ENCODE measurements around the gene CTDSP2. TPM values are rescaled to one million over a fixed set of nuclear protein-coding genes. Genes with fewer than 3 reads are reported as not detected.

Gene CTDSP2
- total RNA-seq, 1 donor from 2014 or later: 181 TPM

DNA sequence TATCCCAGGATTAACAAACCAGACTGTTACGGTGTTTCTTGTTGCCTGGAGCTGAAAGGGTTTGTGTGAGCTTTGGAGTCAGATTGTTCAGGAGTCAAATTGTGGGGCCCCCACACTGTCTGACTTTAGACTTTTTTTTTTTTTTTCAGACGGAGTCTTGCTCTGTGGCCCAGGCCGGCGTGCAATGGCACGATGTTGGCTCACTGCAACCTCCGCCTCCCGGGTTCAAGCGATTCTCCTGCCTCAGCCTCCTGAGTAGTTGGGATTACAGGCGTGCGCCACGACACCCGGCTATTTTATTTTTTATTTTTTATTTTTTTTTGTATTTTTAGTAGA lies 63.1 kb downstream of the CTDSP2 start:
- DNase-seq (ENCODE audit: low spot score): no peak
- H3K4me3 Mint-ChIP-seq (ENCODE audit: unreplicated experiment): peak overlapping the region; percentile 100
- TF ChIP-seq, protein P1, sequence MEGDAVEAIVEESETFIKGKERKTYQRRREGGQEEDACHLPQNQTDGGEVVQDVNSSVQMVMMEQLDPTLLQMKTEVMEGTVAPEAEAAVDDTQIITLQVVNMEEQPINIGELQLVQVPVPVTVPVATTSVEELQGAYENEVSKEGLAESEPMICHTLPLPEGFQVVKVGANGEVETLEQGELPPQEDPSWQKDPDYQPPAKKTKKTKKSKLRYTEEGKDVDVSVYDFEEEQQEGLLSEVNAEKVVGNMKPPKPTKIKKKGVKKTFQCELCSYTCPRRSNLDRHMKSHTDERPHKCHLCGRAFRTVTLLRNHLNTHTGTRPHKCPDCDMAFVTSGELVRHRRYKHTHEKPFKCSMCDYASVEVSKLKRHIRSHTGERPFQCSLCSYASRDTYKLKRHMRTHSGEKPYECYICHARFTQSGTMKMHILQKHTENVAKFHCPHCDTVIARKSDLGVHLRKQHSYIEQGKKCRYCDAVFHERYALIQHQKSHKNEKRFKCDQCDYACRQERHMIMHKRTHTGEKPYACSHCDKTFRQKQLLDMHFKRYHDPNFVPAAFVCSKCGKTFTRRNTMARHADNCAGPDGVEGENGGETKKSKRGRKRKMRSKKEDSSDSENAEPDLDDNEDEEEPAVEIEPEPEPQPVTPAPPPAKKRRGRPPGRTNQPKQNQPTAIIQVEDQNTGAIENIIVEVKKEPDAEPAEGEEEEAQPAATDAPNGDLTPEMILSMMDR (IDR thresholded peaks at IDR 0.05; ENCODE audit: unreplicated experiment): no peak
- H3K27me3 Mint-ChIP-seq (ENCODE audit: unreplicated experiment): peaks cover 2% of the 10 kb centered on the region
- H3K9me3 Mint-ChIP-seq (ENCODE audit: unreplicated experiment): no peaks in the 10 kb centered on the region
- H3K36me3 Mint-ChIP-seq (ENCODE audit: low read depth, unreplicated experiment): peaks cover 30% of the 10 kb centered on the region
- H3K4me1 Mint-ChIP-seq (ENCODE audit: unreplicated experiment): peaks cover 15% of the 10 kb centered on the region
- peak overlapping the region; percentile 61 for H3K27ac Mint-ChIP-seq (ENCODE audit: unreplicated experiment)

DNA sequence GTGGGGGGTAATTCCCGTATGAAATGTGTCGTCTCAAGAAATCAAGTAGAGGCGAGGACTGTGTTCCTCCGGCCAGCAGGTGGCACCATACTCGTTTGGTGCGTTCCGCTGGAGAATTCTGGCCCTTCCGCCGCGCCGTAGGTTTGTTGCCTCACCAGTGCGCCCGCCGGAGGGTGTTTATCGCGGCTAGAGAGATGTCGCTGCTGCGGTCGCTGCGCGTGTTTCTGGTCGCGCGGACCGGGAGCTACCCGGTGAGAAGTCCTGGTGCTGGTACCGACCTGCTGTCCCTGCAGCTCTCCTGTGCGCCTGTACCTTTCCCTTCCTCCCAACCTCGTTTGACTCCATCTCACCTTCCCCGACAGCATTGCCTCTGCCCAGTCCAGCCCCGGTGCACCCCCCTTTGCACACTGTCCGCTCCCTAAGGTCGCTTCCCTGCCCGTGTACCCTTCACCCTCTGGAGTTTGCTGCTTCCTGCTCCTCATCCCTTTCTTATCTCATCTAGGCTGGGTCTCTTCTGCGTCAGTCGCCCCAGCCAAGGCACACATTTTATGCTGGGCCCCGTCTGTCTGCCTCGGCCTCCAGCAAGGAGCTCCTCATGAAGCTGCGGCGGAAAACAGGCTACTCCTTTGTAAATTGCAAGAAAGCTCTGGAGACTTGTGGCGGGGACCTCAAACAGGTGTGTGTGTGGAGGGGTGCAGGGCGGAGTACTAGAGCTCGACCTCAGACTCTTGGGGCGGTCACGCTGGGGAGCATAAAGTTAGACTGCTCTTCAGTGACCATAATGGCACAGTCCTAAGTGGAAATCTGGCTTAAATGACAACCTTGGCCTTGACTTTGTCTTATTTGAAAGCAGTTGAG lies 63.7 kb downstream of the CTDSP2 start, which contains the start of gene TSFM:
TSFM (plus strand) TSS at position 180 of the 858 bp plus-strand sequence; CDS start at position 195, 15 bp downstream.
- no peaks in the 10 kb centered on the region for H3K9me3 Mint-ChIP-seq (ENCODE audit: unreplicated experiment)
- peak; percentile 95 for DNase-seq (ENCODE audit: low spot score)
- peaks cover 30% of the 10 kb centered on the region for H3K36me3 Mint-ChIP-seq (ENCODE audit: low read depth, unreplicated experiment)
- TF ChIP-seq, protein P1 (IDR thresholded peaks at IDR 0.05; ENCODE audit: unreplicated experiment): peak; percentile 83
- H3K4me3 Mint-ChIP-seq (ENCODE audit: unreplicated experiment): peak within 1 kb of the TSS; percentile 100
- peak within 1 kb of the TSS; percentile 61 for H3K27ac Mint-ChIP-seq (ENCODE audit: unreplicated experiment)
- peaks cover 2% of the 10 kb centered on the region for H3K27me3 Mint-ChIP-seq (ENCODE audit: unreplicated experiment)
- H3K4me1 Mint-ChIP-seq (ENCODE audit: unreplicated experiment): peaks cover 15% of the 10 kb centered on the region

DNA sequence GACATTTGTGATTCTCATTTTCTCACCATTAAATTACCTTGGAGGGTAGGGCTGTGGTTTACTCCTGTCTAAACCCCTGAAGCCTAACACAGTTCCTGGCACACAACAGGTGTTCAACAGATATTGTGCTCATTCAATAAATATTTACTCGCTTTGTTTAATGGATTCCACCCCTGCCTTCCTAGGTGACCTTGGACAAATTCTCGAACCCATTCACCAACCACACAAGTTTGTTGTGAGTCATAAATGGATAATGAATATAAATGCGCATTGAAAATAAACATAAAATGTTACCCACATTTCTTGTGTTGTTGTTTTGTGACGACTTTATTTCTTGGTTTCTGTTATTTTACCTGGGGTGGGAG lies 64.3 kb downstream of the CTDSP2 start:
- H3K4me3 Mint-ChIP-seq (ENCODE audit: unreplicated experiment): peak overlapping the region; percentile 100
- H3K9me3 Mint-ChIP-seq (ENCODE audit: unreplicated experiment): no peaks in the 10 kb centered on the region
- H3K27me3 Mint-ChIP-seq (ENCODE audit: unreplicated experiment): peaks cover 2% of the 10 kb centered on the region
- no peak overlapping the region for H3K27ac Mint-ChIP-seq (ENCODE audit: unreplicated experiment)
- peaks cover 28% of the 10 kb centered on the region for H3K36me3 Mint-ChIP-seq (ENCODE audit: low read depth, unreplicated experiment)
- H3K4me1 Mint-ChIP-seq (ENCODE audit: unreplicated experiment): peaks cover 15% of the 10 kb centered on the region
- DNase-seq (ENCODE audit: low spot score): no peak
- TF ChIP-seq, protein P1 (IDR thresholded peaks at IDR 0.05; ENCODE audit: unreplicated experiment): no peak

DNA sequence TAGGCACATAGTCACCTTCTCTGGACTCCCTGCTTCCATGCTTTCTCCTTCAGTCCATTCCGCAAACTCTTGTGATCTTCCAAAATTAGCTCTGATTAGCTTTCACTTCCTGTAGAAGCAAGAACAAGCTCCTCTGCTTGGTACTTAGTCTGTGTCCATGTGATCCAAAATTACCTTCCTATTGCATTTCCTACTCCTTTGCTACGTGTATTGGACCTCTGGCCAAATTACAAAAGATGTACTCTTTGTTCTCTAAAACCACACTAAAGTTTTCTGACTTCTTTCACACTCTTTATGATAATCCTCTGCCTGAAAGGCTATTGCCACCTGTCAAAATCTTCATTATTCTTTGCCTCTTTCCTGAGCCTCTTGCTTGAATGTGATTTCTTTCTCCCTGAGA lies 64.7 kb downstream of the CTDSP2 start:
- peaks cover 2% of the 10 kb centered on the region for H3K27me3 Mint-ChIP-seq (ENCODE audit: unreplicated experiment)
- no peak for DNase-seq (ENCODE audit: low spot score)
- H3K36me3 Mint-ChIP-seq (ENCODE audit: low read depth, unreplicated experiment): peaks cover 24% of the 10 kb centered on the region

More for the DNA sequence above, 64.7 kb downstream of the CTDSP2 start:
- peak overlapping the region; percentile 15 for H3K4me3 Mint-ChIP-seq (ENCODE audit: unreplicated experiment)
- H3K27ac Mint-ChIP-seq (ENCODE audit: unreplicated experiment): no peak overlapping the region
- TF ChIP-seq, protein P1 (IDR thresholded peaks at IDR 0.05; ENCODE audit: unreplicated experiment): no peak
- H3K9me3 Mint-ChIP-seq (ENCODE audit: unreplicated experiment): no peaks in the 10 kb centered on the region
- peaks cover 15% of the 10 kb centered on the region for H3K4me1 Mint-ChIP-seq (ENCODE audit: unreplicated experiment)

Data from endothelial cell (in vitro differentiated cells).